GM19351 (cell line): ENCODE measurements around the gene SCP2.

Experiments used
- ATAC-seq: cut with Tn5 transposase; IDR thresholded peaks from one replicate; pipeline ENCODE4 v1.9.1; 2021; ENCODE audit warnings: mild to moderate bottlenecking, moderate library complexity; ENCODE audit not compliant: unreplicated experiment

The SCP2 gene

GRCh38 chr1:53094533-53094919 is 167.4 kb downstream of the SCP2 start:
- ATAC-seq, result no peak
